Caco-2 (cell line): Measurements from ENCODE around the gene SMARCAD1. TPM values are rescaled to one million over a fixed set of nuclear protein-coding genes. Genes with fewer than 3 reads are reported as not detected.

Source experiments
- BruUV-seq: library from RNA; stranded (reverse); fragments of 400-500 nt; replicated peaks from 2 replicates; lab custom pipeline; 2021; lab: Mats Ljungman, UMichigan
- CTCF ChIA-PET: fragments of 300-600 bp; sonication (Branson Sonifier 250); formaldehyde crosslinking; loops from one replicate; lab custom pipeline; 2022; ENCODE audit warnings: antibody characterized with exemption; lab: Charles Lee
- POLR2A ChIA-PET: fragments of 300-600 bp; sonication (Branson Sonifier 250); formaldehyde crosslinking; loops from one replicate; lab custom pipeline; 2022; ENCODE audit warnings: antibody characterized with exemption; lab: Charles Lee
- DNase-seq, 2 experiments: peaks; one replicate each; pipeline versions ENCODE4 v3.0.0 to v3.0.0-alpha.2; 2020 to 2022
- H3K27me3 ChIP-seq: replicated peaks from 2 replicates; pipeline ENCODE4 v1.6.0; 2011; ENCODE audit warnings: low read length; ENCODE audit not compliant: control insufficient read depth, insufficient read depth
- H3K36me3 ChIP-seq: 2 replicates; pipeline ENCODE4 v1.5.1; 2011; ENCODE audit warnings: low read length; ENCODE audit not compliant: control insufficient read depth, insufficient read depth
- H3K4me1 ChIP-seq: fragments of 250-450 bp; sonication (Bioruptor Pico); 2 replicates; pipeline ENCODE4 v1.5.1; 2020; ENCODE audit warnings: mild to moderate bottlenecking
- H3K4me3 ChIP-seq: 2 replicates; pipeline ENCODE4 v1.5.1; 2011; ENCODE audit warnings: low read depth, mild to moderate bottlenecking, control low read depth, low read length
- H3K9me3 ChIP-seq: fragments of 250-450 bp; sonication (Bioruptor Pico); 2 replicates; pipeline ENCODE4 v1.5.1; 2020; ENCODE audit warnings: mild to moderate bottlenecking, moderate library complexity
- H3K27ac Mint-ChIP-seq: one replicate; pipeline ENCODE4 v1.8.0; 2022; ENCODE audit warnings: mixed read lengths; ENCODE audit not compliant: unreplicated experiment
- H3K27me3 Mint-ChIP-seq: one replicate; pipeline ENCODE4 v1.8.0; 2022; ENCODE audit warnings: mixed read lengths; ENCODE audit not compliant: insufficient read depth, unreplicated experiment
- H3K36me3 Mint-ChIP-seq: one replicate; pipeline ENCODE4 v1.8.0; 2022; ENCODE audit warnings: mild to moderate bottlenecking, mixed read lengths; ENCODE audit not compliant: insufficient read depth, unreplicated experiment
- H3K4me1 Mint-ChIP-seq: one replicate; pipeline ENCODE4 v1.8.0; 2022; ENCODE audit warnings: low read depth, mixed read lengths; ENCODE audit not compliant: unreplicated experiment
- H3K4me3 Mint-ChIP-seq: one replicate; pipeline ENCODE4 v1.8.0; 2022; ENCODE audit warnings: mild to moderate bottlenecking, moderate library complexity, mixed read lengths; ENCODE audit not compliant: unreplicated experiment
- H3K9me3 Mint-ChIP-seq: one replicate; pipeline ENCODE4 v1.8.0; 2022; ENCODE audit warnings: mixed read lengths; ENCODE audit not compliant: unreplicated experiment
- intact Hi-C: fragments of 100-400 bp; cut with micrococcal nuclease; formaldehyde crosslinking; loops from one replicate; pipeline ENCODE4 v1.10.0; 2022; ENCODE audit not compliant: unreplicated experiment
- total RNA-seq: library from RNA; stranded (reverse); gene quantifications from 2 replicates; pipeline ENCODE4 v1.2.3, GENCODE V29; 2022
- TF ChIP-seq, protein P1 (sequence below), 2 experiments: fragments of 200-600 bp in 1 of 2; IDR thresholded peaks; 1 replicate in 1 of 2; 2 replicates in 1 of 2; pipeline versions ENCODE4 v1.5.1 to v1.8.0; 2011 to 2022; ENCODE audit warnings: antibody characterized with exemption in 1 of 2, control low read depth in 1 of 2, inconsistent platforms in 1 of 2, low read depth in 1 of 2, low read length in 1 of 2, mild to moderate bottlenecking in 1 of 2, moderate library complexity in 1 of 2; ENCODE audit not compliant: insufficient read depth in 1 of 2, severe bottlenecking in 1 of 2, unreplicated experiment in 1 of 2

Gene SMARCAD1
- total RNA-seq, 1 experiment from 2014 or later, result 31.8 TPM

DNA sequence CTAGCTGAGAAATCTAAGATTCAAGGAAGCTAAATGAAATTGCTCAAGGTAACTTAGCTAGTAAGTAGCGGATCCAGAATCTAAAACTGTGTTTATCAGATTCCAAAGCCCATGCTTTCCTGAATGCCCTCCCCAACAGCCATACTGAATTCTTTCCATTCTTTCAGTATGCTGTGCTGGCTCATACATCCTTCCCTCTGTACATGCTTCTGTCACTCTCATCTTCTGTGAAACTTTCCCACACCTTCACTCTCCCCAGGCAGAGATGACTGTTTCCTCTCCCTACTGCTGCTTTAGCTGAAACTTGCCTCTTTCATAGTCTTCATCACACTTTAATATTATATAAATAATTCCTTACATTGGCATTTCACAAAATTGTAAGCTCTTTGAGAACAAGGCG, 39.3 kb upstream of the SMARCAD1 start:
- BruUV-seq, result no TSS peak
- H3K27me3 Mint-ChIP-seq, result no peaks in the 10 kb centered on the region
- H3K9me3 Mint-ChIP-seq, result no peaks in the 10 kb centered on the region

GRCh38 chr4:94169803-94170372, 37.8 kb upstream of the SMARCAD1 start:
- H3K4me3 Mint-ChIP-seq, result no peak overlapping the region
- no peaks in the 10 kb centered on the region for H3K4me1 Mint-ChIP-seq
- Histone ChIP-seq H3K4me1 (no peaks in the 10 kb centered on the region), H3K36me3 (no peaks in the 10 kb centered on the region), H3K9me3 (no peaks in the 10 kb centered on the region), H3K4me3 (no peak overlapping the region), H3K27me3 (no peaks in the 10 kb centered on the region)
- H3K9me3 Mint-ChIP-seq, result no peaks in the 10 kb centered on the region
- CTCF ChIA-PET, result no interaction called here
- DNase-seq, result no peak
- no TSS peak for BruUV-seq
- POLR2A ChIA-PET, result no interaction called here
- H3K27ac Mint-ChIP-seq, result no peak overlapping the region
- H3K27me3 Mint-ChIP-seq, result no peaks in the 10 kb centered on the region
- no peaks in the 10 kb centered on the region for H3K36me3 Mint-ChIP-seq
- TF ChIP-seq, protein P1, sequence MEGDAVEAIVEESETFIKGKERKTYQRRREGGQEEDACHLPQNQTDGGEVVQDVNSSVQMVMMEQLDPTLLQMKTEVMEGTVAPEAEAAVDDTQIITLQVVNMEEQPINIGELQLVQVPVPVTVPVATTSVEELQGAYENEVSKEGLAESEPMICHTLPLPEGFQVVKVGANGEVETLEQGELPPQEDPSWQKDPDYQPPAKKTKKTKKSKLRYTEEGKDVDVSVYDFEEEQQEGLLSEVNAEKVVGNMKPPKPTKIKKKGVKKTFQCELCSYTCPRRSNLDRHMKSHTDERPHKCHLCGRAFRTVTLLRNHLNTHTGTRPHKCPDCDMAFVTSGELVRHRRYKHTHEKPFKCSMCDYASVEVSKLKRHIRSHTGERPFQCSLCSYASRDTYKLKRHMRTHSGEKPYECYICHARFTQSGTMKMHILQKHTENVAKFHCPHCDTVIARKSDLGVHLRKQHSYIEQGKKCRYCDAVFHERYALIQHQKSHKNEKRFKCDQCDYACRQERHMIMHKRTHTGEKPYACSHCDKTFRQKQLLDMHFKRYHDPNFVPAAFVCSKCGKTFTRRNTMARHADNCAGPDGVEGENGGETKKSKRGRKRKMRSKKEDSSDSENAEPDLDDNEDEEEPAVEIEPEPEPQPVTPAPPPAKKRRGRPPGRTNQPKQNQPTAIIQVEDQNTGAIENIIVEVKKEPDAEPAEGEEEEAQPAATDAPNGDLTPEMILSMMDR (IDR thresholded peaks at IDR 0.05; ENCODE audit: insufficient read depth in 1 of 2, low read depth in 1 of 2, low read length in 1 of 2, severe bottlenecking in 1 of 2, unreplicated experiment in 1 of 2), result no peak
- intact Hi-C loops, result no loop called here

More for the DNA sequence above, 39.3 kb upstream of the SMARCAD1 start:
- ChIA-PET POLR2A (no interaction called here), CTCF (no interaction called here)
- no peak for DNase-seq
- Histone ChIP-seq H3K9me3 (no peaks in the 10 kb centered on the region), H3K36me3 (no peaks in the 10 kb centered on the region), H3K27me3 (no peaks in the 10 kb centered on the region), H3K4me1 (no peaks in the 10 kb centered on the region), H3K4me3 (no peak overlapping the region)
- Mint-ChIP-seq H3K27ac (no peak overlapping the region), H3K4me3 (no peak overlapping the region), H3K4me1 (no peaks in the 10 kb centered on the region), H3K36me3 (no peaks in the 10 kb centered on the region)
- TF ChIP-seq, protein P1 (IDR thresholded peaks at IDR 0.05; ENCODE audit: insufficient read depth in 1 of 2, low read depth in 1 of 2, low read length in 1 of 2, severe bottlenecking in 1 of 2, unreplicated experiment in 1 of 2), result no peak
- intact Hi-C loops, result no loop called here

GRCh38 chr4:94171616-94172015, 36.0 kb upstream of the SMARCAD1 start:
- Histone ChIP-seq H3K4me3 (no peak overlapping the region), H3K9me3 (no peaks in the 10 kb centered on the region), H3K4me1 (no peaks in the 10 kb centered on the region), H3K27me3 (no peaks in the 10 kb centered on the region), H3K36me3 (no peaks in the 10 kb centered on the region)
- intact Hi-C loops, result no loop called here
- ChIA-PET POLR2A (no interaction called here), CTCF (no interaction called here)
- no TSS peak for BruUV-seq
- Mint-ChIP-seq H3K4me1 (no peaks in the 10 kb centered on the region), H3K4me3 (no peak overlapping the region), H3K27me3 (no peaks in the 10 kb centered on the region), H3K27ac (no peak overlapping the region), H3K9me3 (no peaks in the 10 kb centered on the region), H3K36me3 (no peaks in the 10 kb centered on the region)
- DNase-seq, result no peak
- TF ChIP-seq, protein P1 (IDR thresholded peaks at IDR 0.05; ENCODE audit: insufficient read depth in 1 of 2, low read depth in 1 of 2, low read length in 1 of 2, severe bottlenecking in 1 of 2, unreplicated experiment in 1 of 2), result peak in 1 of 2 experiments; percentile 13
